ENCODE data around the gene NAGK.
"Not testable (repeated sequence)": the region's sequence is repeated elsewhere in the genome, so short reads cannot be mapped to it uniquely, and the experiment has no call there.

NAGK gene

DNA sequence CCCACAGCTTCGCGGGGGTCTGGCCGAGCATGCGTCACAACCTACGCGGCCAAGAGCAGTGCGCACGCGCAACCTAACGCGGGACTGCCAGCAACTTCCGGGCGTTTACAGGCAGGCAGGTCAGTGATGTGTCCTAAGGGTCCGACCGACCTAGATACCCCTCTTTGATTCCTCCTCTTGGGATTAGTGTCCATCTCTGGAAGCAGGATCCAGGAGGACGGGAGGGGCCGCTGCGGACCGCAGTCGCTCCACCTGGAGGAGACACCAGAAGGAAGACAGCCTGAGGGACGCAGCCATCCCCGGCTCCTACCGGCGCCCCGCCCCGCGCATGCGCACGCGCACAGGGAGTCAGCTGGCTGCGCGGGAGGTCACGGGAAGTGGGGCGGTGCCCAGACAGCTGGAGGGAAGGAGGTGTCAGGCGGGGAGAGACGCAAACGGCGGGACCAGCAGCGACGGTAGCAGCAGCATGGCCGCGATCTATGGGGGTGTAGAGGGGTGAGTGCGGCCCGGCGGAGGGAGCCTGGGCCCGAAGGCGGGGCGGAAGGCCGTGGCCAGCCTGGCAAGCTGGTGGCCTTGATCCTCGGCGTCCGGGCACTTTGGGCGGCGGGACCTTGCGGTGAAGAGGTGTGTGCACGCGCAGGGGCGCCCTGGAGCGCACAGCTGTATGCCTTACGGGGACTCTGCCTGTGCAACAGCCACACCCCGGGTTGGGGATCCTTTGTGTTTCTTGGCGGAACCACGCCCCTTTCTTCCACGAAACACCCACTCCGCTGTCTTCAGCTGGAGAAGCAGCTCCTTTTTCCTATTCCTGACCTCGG, at the start of gene NAGK:
NAGK (plus strand) TSS at position 431 of the 818 bp plus-strand sequence; CDS start at position 467, 36 bp downstream.
- DNase-seq (ENCODE audit: low read depth in 2 of 2) = peak; percentile 93 to 94

DNA sequence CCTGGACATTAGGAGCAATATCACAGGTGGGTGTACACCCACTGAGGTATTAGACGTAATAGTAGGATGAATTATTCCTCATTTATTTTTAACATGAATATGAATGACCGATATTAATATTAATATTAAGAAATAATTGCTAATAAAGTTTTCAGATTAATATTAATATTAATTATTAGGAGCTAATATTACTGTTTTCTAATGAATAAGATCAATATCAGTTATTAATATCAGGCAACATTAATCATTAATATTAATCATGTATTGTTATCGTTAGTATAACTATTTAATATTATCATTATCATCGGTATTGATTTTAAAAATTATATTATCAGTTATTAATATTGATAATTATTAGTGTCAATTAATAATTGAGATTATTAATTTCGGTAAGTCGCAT, 48.5 kb upstream of the NAGK start:
- DNase-seq (ENCODE audit: low read depth in 2 of 2) = not testable (repeated sequence)

DNA sequence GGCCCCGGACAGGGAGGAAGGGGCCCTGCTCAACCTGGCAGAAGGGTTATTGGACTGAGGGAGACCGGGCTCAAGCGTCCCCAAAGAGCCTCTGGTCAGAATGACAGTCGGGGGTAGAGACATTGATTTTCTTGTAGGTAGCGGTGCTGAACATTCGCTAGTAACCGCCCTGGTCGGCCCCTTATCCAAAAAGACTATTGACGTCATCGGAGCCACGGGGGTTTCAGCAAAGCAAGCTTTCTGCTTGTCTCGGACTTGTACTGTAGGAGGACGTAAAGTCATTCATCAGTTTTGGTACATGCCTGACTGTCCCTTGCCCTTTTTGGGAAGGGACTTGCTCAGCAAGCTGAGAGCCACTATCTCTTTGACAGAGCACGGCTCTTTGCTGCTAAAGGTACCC, 47.1 kb upstream of the NAGK start:
- not testable (repeated sequence) for DNase-seq (ENCODE audit: low read depth in 2 of 2)

DNA sequence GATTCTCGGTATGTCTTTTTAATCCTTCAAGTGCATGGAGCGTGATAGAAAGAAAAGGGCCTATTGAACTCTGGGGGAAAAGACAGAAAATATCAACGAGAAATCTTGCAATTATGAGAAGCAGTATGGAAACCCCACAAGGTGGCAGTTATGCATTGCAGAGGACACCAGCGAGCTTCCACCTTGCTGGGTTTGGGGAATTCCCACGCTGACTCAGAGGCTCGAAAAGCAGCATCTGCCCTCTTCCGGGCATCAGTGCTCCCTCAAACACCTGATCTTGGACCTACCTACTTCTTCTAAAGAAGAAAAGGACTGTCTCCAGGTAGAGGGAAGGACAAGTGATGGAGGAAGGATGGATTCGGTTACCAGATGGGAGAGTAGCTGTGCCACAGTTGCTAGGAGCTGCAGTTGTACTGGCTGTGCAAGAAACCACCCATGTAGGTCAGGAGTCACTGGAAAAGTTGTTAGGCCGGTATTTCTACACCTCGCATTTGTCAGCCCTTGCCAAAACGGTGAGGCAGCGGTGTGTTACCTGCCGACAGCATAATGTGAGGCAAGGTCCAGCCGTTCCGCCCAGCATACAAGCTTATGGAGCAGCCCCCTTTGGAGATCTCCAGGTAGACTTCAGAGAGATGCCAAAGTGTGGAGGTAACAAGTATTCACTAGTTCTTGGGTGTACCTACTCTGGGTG, 44.8 kb upstream of the NAGK start:
- DNase-seq (ENCODE audit: low read depth in 2 of 2) = peak; percentile 53 to 63

DNA sequence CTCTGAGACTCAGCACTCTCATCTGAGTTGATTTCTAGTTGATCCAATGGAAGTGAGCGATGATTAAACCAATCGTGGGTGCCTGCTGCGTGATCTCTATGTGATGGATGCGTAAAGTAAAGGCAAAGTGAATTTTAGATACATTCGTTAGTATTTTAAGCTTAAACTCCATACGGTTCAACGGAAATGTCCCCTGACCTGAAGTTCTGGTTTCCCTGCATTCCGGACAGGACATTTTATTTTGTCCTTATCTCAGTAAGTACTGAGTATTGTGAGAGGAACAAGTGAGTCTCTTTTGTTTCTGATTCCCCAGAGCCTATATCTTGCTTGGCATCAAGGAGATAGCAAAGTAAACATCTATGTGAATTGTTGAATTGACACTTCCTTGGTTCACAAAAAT, 32.2 kb upstream of the NAGK start:
- DNase-seq (ENCODE audit: low read depth in 2 of 2) = not testable (repeated sequence)

DNA sequence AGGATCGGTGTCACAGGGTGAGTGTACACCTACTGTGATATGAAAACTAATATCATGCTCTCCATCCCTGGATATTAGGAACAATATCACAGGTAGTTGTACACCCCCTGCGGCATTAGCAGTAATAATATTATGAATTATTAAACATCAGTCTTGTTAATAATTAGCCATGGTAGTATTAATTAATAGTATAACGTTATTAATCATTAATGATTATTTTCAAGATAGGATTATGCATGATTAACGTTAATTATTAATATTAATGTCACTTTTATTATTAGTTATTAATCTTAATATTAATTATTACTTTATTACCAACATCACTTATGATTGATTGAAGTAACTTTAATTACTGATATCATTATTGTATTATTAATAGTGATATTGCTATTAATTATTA, 26.2 kb upstream of the NAGK start:
- DNase-seq (ENCODE audit: low read depth in 2 of 2) = no peak

DNA sequence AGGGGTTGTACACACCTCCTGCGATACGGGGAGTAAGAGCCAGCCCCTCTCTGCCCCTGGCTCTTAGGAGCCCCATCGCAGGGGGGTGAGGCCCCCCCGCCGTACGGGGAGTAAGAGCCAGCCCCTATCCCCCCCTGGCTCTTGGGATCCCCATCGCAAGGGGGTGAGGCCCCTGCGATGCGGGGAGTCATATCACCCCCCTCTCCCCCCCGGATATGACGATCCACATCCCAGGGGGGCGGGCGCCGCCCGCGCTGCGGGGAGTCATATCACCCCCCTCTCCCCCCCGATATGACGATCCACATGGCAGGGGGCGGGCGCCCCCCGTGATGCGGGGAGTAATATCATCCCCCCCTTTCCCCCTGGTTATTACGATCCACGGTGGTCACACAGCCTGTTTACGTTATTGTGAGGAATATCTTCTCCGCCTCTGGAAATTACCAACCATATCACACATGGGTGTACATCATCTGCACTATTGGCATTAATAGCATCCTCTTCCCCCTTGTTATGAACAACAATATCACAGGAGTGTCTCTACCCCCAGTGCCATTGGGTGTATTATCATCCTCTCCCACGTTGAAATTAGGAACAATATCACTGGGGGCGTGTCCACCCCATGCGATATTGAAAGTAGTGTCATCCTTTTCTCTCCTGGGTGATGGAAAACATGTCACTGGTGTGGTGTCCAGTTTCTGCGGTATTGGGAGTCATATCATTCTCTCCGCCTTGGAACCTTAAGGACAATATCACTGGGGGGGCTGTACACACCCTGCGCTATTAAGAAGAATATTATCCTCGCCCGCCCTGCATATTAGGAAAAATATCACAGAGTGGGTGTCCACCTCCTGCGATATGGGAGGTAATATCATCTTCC, 24.7 kb upstream of the NAGK start:
- DNase-seq (ENCODE audit: low read depth in 2 of 2) = no peak

DNA sequence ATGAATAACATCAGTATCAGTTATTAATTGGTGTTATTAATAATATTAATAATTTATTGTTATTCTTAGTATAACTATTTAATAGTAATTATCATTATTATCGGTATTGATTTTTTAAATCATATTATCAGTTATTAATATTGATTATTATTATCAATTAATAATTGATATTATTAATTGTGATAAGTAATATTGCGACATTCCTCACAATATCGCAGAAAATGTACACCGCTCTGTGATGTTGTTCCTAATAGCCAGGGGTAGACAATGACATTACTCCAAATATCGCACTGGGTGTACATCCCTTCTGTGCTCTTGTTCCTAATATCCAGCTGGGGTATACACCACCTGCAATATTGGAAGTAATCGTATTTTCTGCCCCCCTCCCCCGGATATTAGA, 23.3 kb upstream of the NAGK start:
- DNase-seq (ENCODE audit: low read depth in 2 of 2) = no peak

DNA sequence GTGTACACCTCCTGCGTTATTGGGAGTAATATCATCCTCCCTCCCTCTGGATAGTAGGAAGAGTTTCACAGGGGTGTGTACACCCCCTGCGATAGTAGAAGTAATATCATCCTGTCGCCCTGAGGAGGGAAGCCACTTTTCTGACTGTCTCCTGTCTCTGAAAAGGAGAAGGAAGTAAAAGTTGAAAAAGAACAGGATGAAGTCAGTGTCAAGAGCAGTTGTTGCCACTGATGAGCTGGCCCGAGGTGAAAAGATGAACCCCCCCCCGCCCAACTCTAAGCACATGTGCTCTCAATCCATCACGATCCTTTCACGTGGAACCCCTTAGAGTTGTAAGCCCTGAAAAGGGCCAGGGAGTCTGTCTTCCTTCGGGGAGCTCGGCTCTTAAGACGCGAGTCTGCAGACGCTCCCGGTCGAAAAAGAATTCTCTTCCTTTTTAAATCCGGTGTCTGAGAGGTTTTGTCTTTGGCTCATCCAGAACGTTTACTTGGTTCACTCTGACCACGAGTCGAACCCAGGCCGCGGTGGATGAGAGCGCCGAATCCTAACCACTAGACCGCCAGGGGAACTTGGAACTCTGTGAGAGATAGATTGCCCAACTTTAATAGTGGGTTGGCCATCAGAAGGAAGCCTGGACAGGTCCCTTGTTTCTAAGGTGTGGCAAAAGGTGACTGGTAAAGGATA, 22.4 kb upstream of the NAGK start:
- no peak for DNase-seq (ENCODE audit: low read depth in 2 of 2)

DNA sequence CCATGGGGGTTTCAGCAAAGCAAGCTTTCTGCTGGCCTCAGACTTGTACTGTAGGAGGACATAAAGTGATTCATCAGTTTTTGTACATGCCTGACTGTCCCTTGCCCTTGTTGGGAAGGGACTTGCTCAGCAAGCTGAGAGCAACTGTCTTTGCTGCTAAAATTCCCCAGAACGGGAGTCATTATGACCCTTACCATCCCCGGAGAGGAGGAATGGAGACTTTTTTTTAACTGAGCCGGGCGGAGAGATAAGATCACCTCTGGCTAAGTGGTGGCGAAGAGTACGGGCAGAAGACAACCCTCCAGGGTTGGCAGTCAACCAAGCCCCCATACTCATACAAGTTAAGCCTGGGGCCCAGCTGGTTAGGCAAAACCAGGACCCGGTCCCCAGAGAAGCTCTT, 20.4 kb upstream of the NAGK start:
- no peak for DNase-seq (ENCODE audit: low read depth in 2 of 2)

DNA sequence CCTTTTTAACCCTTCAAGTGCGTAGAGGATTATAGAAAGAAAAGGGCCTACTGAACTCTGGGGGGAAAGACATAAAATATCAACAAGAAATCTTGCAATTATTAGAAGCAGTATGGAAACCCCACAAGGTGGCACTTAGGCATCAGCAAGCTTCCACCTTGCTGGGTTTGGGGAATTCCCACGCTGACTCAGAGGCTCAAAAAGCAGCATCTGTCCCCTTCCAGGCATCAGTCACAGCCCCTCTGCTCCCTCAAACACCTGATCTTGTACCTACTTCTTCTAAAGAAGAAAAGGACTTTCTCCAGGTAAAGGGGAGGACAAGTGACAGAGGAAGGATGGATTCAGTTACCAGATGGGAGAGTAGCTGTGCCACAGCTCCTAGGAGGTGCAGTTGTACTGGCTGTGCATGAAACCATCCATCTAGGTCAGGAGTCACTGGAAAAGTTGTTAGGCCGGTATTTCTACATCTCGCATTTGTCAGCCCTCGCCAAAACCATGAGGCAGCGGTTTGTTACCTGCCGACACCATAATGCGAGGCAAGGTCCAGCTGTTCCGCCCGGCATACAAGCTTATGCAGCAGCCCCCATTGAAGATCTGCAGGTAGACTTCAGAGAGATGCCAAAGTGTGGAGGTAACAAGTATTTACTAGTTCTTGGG, 18.6 kb upstream of the NAGK start:
- peak; percentile 29 to 53 for DNase-seq (ENCODE audit: low read depth in 2 of 2)

DNA sequence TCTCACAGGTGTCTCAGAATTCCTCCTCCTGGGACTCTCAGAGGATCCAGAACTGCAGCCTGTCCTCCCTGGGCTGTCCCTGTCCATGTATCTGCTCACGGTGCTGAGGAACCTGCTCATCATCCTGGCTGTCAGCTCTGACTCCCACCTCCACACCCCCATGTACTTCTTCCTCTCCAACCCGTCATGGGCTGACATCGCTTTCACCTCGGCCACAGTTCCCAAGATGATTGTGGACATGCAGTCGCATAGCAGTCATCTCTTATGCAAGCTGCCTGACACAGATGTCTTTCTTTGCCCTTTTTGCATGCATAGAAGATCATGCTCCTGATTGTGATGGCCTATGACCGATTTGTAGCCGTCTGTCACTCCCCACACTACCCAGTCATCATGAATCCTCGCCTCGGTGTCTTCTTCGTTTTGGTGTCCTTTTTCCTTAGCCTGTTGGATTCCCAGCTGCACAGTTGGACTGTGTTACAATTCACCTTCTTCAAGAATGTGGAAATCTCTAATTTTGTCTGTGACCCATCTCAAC, 13.2 kb upstream of the NAGK start:
- not testable (repeated sequence) for DNase-seq (ENCODE audit: low read depth in 2 of 2)

DNA sequence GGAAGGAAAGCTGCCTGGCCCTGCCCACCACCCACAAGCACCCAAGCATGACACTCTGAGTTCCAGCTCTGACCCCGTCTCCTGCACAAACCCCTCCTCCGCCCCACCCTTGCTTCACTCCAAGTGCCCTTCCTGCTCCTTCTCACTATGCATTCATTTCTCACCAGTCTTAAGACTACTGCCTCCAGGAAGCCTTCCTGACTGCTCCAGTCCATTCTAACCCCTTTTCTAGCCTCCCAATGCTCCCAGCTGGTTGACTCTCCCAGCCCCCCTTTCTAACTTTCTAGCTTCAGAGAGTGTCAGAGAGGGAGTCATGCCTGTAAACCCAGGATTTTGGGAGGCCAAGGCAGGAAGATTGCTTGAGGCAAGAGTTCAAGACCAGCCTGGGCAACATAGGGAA, 8.2 kb upstream of the NAGK start:
- DNase-seq (ENCODE audit: low read depth in 2 of 2) = no peak

DNA sequence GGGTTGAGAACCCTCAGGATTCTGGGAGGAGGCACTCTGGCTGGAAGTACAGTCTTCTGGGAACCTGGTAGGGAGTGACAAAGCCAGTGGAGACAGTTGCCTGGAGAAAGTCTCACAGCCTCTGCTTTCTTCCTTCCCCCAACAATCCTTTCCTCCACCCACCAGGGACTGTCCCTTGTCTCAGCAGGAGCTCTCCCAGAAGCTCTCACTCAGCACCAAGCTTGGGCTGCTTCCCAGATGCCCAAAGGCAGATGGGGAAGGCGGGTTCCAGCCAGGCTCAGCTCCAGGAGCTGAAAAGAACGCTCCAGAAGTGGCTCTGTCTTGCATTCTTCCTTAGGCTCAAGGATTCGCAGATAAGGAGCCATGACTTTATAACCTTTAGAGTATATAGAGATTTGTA, 7.6 kb upstream of the NAGK start:
- no peak for DNase-seq (ENCODE audit: low read depth in 2 of 2)

DNA sequence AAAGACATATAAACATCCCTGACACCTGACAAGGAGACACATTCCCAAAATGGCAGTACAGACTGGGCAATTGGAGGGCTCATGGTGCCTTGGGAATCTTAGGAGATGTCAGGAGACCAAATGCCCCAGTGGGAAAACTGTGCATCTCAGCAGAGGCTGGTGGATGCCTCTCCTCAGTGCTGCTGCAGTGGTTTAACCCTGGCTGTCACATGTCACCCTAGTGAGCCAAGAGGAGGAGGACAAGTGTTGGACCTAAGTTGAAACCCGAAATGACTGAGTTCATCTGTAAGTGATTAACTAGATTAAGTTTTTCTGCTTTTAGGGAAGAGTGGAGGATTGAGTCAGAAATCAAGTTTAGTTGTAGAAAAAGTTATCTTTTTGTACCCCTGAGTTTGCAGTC, 5.2 kb upstream of the NAGK start:
- DNase-seq (ENCODE audit: low read depth in 2 of 2) = no peak

DNA sequence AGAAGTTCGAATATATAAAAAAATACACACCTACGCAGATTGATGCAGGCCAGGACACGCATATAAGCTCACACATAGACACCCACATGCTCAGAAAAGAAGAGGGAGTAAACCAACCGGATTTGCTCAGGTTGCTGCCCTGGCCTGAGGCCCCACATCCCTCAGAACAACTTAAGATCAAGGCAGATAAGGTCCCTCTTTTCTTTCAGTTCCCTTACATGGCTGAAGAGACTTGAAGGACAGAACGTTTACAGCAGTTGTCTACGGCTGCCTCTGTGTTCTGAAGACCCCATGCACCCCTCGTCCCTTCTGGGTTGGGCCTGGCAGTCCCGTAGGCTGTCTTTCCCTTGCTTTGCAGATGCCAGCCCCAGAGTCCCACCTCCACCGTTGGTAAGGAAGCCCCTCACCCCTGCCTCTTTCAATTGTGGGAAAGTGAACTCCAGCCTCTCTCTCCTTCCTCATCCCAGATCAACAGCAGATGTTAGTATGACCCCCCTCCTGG, 4.3 kb upstream of the NAGK start:
- DNase-seq (ENCODE audit: low read depth in 2 of 2) = no peak

DNA sequence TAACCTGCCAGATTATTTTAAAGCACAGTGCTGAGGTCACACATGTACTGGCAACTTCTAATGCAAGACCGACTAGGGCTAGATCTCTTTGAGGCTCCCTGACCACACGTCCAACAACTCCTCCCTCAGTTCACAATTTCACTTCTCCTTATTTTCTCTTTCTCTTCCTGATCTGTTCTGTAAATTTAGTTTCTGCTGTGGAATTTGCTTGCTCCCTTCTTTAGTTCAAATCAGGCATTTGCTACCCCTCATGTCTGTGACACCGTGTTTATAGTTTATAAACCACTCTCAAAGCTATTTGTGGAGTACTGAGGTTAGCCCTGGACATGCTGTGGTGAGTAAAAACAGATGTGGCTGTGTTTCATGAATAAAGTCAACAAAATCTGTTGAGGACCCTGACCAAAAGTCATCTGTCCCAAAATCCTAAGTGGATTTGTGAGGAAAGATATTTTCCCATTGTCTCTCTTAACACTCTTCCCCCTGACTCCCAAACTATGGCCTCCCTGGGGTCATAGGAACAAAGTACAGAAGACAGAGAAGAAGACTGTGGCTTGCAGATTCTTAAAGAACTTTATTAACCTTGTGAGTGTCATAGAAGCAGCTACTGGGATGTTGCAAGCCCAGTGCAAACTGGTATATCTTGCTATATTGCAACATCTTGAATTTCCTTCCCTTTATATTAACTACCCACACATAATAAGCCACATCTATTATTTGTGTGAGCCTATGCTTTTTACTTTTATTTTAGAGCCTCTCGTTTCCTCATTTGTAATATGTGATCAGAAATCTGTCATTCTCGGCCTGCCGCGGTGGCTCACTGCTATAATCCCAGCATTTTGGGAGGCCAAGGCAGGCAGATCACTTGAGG, 3.5 kb upstream of the NAGK start:
- DNase-seq (ENCODE audit: low read depth in 2 of 2) = no peak

DNA sequence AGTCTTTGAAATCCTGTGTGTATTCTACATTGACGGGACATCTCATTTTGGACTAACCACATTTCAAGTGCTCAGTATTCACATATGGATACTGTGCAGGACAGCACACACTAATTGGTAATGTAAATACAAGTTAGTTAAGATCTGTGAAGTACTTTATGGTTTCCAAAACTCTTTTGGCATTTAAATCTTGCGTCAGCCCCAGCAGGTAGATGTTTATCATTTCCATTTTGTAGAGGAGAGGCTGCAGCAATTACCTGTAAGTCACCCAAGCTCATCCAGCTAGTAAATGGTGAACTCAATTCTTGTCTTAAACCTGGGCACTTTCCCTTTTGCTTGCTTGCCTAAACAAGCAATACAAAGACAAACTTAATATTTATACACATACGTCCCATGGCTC, 1.6 kb upstream of the NAGK start:
- DNase-seq (ENCODE audit: low read depth in 2 of 2) = no peak

DNA sequence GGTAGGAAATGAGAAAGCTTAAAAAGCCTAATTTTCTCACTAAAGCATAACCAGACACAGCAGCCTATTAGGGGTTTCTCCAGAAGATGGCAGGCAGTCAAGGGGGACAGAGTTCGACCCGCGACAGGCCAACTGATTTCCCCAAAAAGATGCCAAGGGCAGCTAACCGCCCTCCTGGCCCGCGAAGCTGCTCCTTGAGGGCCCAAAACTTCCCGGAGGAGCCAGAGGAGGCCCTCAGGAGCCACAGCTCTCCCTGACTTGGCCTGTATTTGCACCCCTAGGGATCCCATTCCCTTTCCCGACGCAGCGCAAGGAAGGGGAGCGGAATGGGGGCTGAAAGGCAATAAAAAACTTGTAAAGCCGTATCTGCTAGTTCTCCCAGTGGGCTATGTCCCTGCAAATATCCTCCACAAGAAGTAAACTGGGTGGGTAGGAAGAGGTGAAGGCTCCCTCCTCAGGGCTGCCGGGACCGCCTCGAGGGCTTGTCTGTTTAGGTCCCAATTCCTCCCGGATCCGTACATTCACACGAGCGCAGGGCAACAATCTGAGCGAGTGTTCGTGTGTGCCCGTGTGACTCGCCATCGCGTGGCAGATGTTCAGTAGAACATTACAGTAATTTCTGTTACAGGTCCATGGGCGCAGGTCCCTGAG, 756 bp upstream of the NAGK start:
- no peak for DNase-seq (ENCODE audit: low read depth in 2 of 2)

All from stimulated activated CD4-positive, alpha-beta T cell treated with anti-CD3 and anti-CD28 coated beads, Interleukin-15, amount 100 ng/mL, for 48 hours (primary cell).